GM21825 (cell line): ENCODE results near the gene TTLL13.
"Not testable (repeated sequence)": the region's sequence is repeated elsewhere in the genome, so short reads cannot be mapped to it uniquely, and the experiment has no call there.

Source experiments
- ATAC-seq: cut with Tn5 transposase; IDR thresholded peaks from one replicate; pipeline ENCODE4 v1.9.1; 2021; ENCODE audit warnings: mild to moderate bottlenecking, moderate library complexity; ENCODE audit not compliant: unreplicated experiment

The TTLL13 gene

GRCh38 chr15:90271459-90272166 is 22.3 kb downstream of the TTLL13 start:
- ATAC-seq, result no peak

GRCh38 chr15:90278467-90278866 is 29.1 kb downstream of the TTLL13 start:
- ATAC-seq, result not testable (repeated sequence)

GRCh38 chr15:90280743-90281142 is 31.4 kb downstream of the TTLL13 start:
- ATAC-seq, result not testable (repeated sequence)

GRCh38 chr15:90281637-90282036 is 32.3 kb downstream of the TTLL13 start:
- ATAC-seq, result not testable (repeated sequence)

GRCh38 chr15:90286678-90287077 is 37.3 kb downstream of the TTLL13 start:
- ATAC-seq, result no peak

GRCh38 chr15:90287101-90287500 is 37.7 kb downstream of the TTLL13 start:
- ATAC-seq, result no peak

- ATAC-seq, result no peak
Observed at GRCh38 chr15:90287946-90288345, 38.6 kb downstream of the TTLL13 start.

GRCh38 chr15:90291679-90292356 is 42.5 kb downstream of the TTLL13 start:
- ATAC-seq, result no peak

GRCh38 chr15:90293040-90293810 is 43.9 kb downstream of the TTLL13 start:
- not testable (repeated sequence) for ATAC-seq

- no peak for ATAC-seq
Observed at GRCh38 chr15:90294159-90294558, 44.8 kb downstream of the TTLL13 start.

GRCh38 chr15:90294601-90295269 is 45.4 kb downstream of the TTLL13 start:
- no peak for ATAC-seq

- no peak for ATAC-seq
Observed at GRCh38 chr15:90295270-90295648, 45.9 kb downstream of the TTLL13 start.

- ATAC-seq, result not testable (repeated sequence)
Observed at GRCh38 chr15:90296316-90296884, 47.0 kb downstream of the TTLL13 start.

- no peak for ATAC-seq
Observed at GRCh38 chr15:90297021-90297420, 47.7 kb downstream of the TTLL13 start.

- ATAC-seq, result no peak
Observed at GRCh38 chr15:90300541-90300940, 51.2 kb downstream of the TTLL13 start.

GRCh38 chr15:90300988-90301706 is 51.8 kb downstream of the TTLL13 start:
- no peak for ATAC-seq

- no peak for ATAC-seq
Observed at GRCh38 chr15:90301707-90302300, 52.4 kb downstream of the TTLL13 start.

GRCh38 chr15:90305355-90305754 is 56.0 kb downstream of the TTLL13 start:
- not testable (repeated sequence) for ATAC-seq

GRCh38 chr15:90305932-90306331 is 56.6 kb downstream of the TTLL13 start:
- ATAC-seq, result no peak

- ATAC-seq, result peak; percentile 64
Observed at GRCh38 chr15:90306560-90306959, 57.2 kb downstream of the TTLL13 start.
